Right lobe of liver (tissue), 4 donors: Measurements from ENCODE around the gene LDB3.

ENCODE experiments used
- POLR2A ChIP-seq: fragments of 450-650 bp; IDR thresholded peaks from one replicate; pipeline ENCODE4 v1.6.1; 2017; ENCODE audit warnings: antibody characterized with exemption, mild to moderate bottlenecking
- TF ChIP-seq, protein P1 (sequence below), 4 donors: fragments of 200-600 bp in 3 of 4; fragments of 450-650 bp in 1 of 4; IDR thresholded peaks; one replicate each; pipeline versions ENCODE4 v1.5.1 to v1.8.0; 2016 to 2022; ENCODE audit warnings: antibody characterized with exemption in 4 of 4, mild to moderate bottlenecking in 2 of 4
- donor health status: DM: no; HTN: no; CAD: no.
- donor health status: DM: no; HTN: no; CAD: no.
- donor health status: DM: no; HTN: yes; CAD: no.

- TF ChIP-seq, protein P1, sequence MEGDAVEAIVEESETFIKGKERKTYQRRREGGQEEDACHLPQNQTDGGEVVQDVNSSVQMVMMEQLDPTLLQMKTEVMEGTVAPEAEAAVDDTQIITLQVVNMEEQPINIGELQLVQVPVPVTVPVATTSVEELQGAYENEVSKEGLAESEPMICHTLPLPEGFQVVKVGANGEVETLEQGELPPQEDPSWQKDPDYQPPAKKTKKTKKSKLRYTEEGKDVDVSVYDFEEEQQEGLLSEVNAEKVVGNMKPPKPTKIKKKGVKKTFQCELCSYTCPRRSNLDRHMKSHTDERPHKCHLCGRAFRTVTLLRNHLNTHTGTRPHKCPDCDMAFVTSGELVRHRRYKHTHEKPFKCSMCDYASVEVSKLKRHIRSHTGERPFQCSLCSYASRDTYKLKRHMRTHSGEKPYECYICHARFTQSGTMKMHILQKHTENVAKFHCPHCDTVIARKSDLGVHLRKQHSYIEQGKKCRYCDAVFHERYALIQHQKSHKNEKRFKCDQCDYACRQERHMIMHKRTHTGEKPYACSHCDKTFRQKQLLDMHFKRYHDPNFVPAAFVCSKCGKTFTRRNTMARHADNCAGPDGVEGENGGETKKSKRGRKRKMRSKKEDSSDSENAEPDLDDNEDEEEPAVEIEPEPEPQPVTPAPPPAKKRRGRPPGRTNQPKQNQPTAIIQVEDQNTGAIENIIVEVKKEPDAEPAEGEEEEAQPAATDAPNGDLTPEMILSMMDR (IDR thresholded peaks at IDR 0.05), result no peak
- TF ChIP-seq POLR2A, result no peak
Measured at GRCh38 chr10:86630079-86630478, 38.2 kb upstream of the LDB3 start.
